PFSK-1 (cell line): ENCODE results near the gene PIGZ.
A peak's percentile ranks its signal among the peaks of the same experiment; 100 is the strongest.

ENCODE experiments used
- FOXP2 ChIP-seq: optimal IDR thresholded peaks from 2 replicates; pipeline ENCODE3; 2011; ENCODE audit warnings: borderline replicate concordance, control low read depth, inconsistent platforms; ENCODE audit not compliant: insufficient read depth; ENCODE audit errors: extremely low read length, extremely low read depth
- POLR2AphosphoS5 ChIP-seq: IDR thresholded peaks from 2 replicates; pipeline ENCODE4 v1.6.1; 2012; ENCODE audit warnings: low read depth, mild to moderate bottlenecking, control low read depth, low read length, moderate library complexity
- REST ChIP-seq, 2 experiments: IDR thresholded peaks; 2 replicates each; pipeline versions ENCODE4 v1.6.1 to v1.8.0; 2011 to 2012; ENCODE audit warnings: low read depth in 2 of 2, low read length in 2 of 2, control low read depth in 1 of 2, inconsistent platforms in 1 of 2, mild to moderate bottlenecking in 1 of 2, moderate library complexity in 1 of 2; ENCODE audit not compliant: insufficient read depth in 1 of 2
- SIN3A ChIP-seq: IDR thresholded peaks from 2 replicates; pipeline ENCODE4 v1.6.1; 2012; ENCODE audit warnings: mild to moderate bottlenecking, low read length, moderate library complexity, borderline replicate concordance; ENCODE audit not compliant: insufficient read depth
- TAF1 ChIP-seq: IDR thresholded peaks from 2 replicates; pipeline ENCODE4 v1.6.1; 2012; ENCODE audit warnings: low read length, control low read depth, borderline replicate concordance; ENCODE audit not compliant: insufficient read depth

The PIGZ gene

DNA sequence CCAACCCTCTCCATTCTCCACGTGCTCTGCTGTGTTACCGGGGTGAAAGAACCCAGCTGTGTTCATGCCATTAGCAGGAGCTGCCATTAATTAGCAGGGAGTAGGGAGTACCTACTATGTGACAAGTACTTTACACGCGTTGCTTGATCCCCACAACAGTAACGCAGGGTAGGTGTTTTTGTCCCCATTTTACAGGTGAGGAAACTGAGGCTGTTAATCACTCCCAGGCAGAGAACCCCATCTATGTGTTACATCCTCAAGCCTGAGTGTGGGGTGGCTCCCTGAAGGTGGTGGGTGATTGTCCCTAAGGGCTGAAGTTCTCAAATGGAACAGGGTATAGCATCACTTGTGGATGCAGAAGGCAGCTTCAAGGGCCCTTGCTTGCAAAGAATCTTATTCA lies 38.2 kb upstream of the PIGZ start:
- TF ChIP-seq TAF1: no peak
- TF ChIP-seq REST (IDR thresholded peaks at IDR 0.05; ENCODE audit: insufficient read depth in 1 of 2, low read depth in 2 of 2, low read length in 2 of 2): no peak
- TF ChIP-seq POLR2AphosphoS5: no peak
- no peak for TF ChIP-seq SIN3A
- TF ChIP-seq FOXP2: no peak

- TF ChIP-seq REST (IDR thresholded peaks at IDR 0.05; ENCODE audit: insufficient read depth in 1 of 2, low read depth in 2 of 2, low read length in 2 of 2): no peak
- TF ChIP-seq TAF1: no peak
- no peak for TF ChIP-seq POLR2AphosphoS5
- TF ChIP-seq FOXP2: no peak
- no peak for TF ChIP-seq SIN3A
These were observed 37.8 kb upstream of the PIGZ start for GRCh38 chr3:197006446-197006845.

GRCh38 chr3:197003461-197004385 lies 35.1 kb upstream of the PIGZ start:
- TF ChIP-seq POLR2AphosphoS5 (no peak), SIN3A (no peak), REST (IDR thresholded peaks at IDR 0.05; ENCODE audit: insufficient read depth in 1 of 2, low read depth in 2 of 2, low read length in 2 of 2) (no peak), TAF1 (no peak), FOXP2 (no peak)

DNA sequence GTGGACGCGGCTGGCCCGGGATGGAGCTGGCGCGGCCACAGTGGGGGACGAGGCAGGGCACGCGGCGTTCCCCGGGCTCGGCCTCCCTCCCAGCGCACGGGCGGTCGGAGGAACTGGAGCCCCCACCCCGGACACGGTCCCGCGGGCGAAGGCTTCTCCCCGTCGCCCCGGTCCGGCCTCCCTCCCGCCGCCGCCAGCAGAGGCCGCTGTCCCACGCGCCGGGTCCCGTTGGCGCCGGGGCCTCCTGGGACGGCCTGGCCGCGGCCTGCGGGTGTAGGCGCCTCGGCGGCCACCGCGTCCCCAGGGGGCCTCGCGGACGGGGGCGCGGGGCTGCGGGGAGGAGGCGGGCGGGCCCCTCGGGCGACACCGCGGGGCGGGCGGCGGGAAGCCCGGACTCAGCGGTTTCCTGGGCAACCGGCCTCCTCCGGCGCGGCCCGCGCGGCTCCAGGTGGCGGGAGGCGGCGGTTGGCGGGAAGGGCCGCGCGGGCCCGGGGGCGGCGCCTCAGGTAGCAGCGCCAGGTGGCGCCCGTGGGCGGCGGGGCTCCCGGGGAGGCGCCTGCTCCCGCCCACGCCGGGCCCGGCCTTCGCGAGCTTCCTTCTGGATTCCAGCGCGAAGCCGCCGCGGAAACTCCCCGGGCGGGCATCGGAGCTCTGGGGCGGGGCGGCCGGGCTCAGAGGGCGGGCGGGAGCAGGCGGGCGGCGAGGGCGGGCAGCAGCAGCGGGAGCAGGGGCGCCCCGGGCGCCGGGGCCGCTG lies 34.2 kb upstream of the PIGZ start:
- TF ChIP-seq POLR2AphosphoS5 (no peak), FOXP2 (peak; percentile 46)

DNA sequence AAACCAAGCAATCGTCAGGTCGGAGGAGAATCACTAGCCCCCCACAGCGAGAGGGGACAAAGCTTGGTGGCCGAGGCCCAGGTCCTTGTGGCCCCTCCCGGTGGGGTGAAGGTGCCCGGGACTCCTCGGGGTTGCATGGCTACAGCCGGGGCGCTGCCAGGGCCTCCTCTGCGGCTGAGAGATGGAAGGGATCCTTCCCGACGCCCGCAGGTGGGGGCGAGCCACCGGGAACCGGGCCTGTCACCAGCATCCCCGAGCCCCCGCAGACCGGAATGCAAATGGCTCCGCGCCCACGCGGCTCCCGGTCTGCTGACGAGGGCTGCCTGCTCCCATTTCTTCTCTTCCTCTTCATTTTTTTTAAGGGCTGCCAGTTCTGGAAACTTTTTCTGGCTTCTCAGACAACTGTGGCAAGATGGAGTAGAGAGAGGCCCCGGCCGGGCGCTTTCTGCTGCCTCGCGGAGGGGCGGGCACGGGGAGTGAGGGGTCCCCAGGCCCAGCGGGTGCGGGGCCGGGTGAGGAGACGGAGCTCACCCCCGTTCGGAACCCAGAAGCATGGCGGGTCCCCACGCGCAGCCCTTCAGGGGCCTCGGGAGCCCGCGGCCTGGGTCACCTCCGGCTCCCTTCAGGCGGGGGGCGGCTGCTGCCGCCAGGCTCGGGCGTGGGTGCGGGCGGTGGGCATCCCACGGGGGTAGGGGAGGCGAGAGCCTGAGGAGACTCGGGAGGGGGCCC lies 33.5 kb upstream of the PIGZ start:
- TF ChIP-seq POLR2AphosphoS5 (no peak), TAF1 (no peak), FOXP2 (no peak), SIN3A (no peak), REST (IDR thresholded peaks at IDR 0.05; ENCODE audit: insufficient read depth in 1 of 2, low read depth in 2 of 2, low read length in 2 of 2) (no peak)
